ENCODE data around the gene GNAQ. TPM values are rescaled to one million over a fixed set of nuclear protein-coding genes. Genes with fewer than 3 reads are reported as not detected.
A peak's percentile ranks its signal among the peaks of the same experiment; 100 is the strongest.

GNAQ gene
- total and polyA plus RNA-seq, 10 donors: 4.4 to 52.3 (median 31.2) TPM

- no peak overlapping the region for H3K4me3 ChIP-seq
- DNase-seq: no peak
- TF ChIP-seq POLR2A (IDR thresholded peaks at IDR 0.05) (no peak), POLR2AphosphoS5 (IDR thresholded peaks at IDR 0.05) (no peak)
- TF ChIP-seq, protein P1, sequence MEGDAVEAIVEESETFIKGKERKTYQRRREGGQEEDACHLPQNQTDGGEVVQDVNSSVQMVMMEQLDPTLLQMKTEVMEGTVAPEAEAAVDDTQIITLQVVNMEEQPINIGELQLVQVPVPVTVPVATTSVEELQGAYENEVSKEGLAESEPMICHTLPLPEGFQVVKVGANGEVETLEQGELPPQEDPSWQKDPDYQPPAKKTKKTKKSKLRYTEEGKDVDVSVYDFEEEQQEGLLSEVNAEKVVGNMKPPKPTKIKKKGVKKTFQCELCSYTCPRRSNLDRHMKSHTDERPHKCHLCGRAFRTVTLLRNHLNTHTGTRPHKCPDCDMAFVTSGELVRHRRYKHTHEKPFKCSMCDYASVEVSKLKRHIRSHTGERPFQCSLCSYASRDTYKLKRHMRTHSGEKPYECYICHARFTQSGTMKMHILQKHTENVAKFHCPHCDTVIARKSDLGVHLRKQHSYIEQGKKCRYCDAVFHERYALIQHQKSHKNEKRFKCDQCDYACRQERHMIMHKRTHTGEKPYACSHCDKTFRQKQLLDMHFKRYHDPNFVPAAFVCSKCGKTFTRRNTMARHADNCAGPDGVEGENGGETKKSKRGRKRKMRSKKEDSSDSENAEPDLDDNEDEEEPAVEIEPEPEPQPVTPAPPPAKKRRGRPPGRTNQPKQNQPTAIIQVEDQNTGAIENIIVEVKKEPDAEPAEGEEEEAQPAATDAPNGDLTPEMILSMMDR (IDR thresholded peaks at IDR 0.05 in 8 of 11, conservative IDR thresholded peaks at IDR 0.05 in 3 of 11): no peak
- H3K4me1 ChIP-seq: peaks cover 0 to 20% (median 0%) of the 10 kb centered on the region in 6 donors
- peaks cover 0 to 3% (median 0%) of the 10 kb centered on the region in 7 donors for H3K27me3 ChIP-seq (replicated peaks in 1 of 7)
- WGBS, 5 donors: 83 to 92% (median 84%) methylated on average over 3 of the region's 3 CpGs
- H3K27ac ChIP-seq: no peak overlapping the region
- H3K36me3 ChIP-seq: no peaks in the 10 kb centered on the region
- peaks cover 0 to 3% (median 0%) of the 10 kb centered on the region in 8 donors for H3K9me3 ChIP-seq
- intact Hi-C loops (cut with DNase I; ENCODE audit: low total_unique reads): no loop called here
These were observed 260.4 kb downstream of the GNAQ start for GRCh38 chr9:77771171-77771570.

DNA sequence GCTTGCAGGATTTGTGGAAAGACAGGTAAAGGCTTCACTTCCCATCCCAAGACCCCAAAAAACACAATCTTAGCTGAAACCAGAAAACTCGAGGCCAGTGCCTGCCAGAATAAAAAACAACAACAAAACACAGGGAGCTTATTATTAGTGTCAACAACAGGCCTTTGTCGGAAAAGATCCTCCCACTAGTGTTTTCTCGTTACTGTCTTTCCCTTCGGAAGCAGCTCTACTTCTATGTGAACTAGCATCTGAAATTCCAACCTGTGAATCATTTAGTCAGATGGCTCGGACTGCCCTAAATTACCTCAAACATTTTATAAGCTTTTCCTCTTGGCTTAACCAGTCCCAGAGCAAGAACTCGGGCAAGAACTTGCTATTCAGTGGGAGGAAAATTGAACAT is 261.3 kb downstream of the GNAQ start:
- peaks cover 0 to 21% (median 1%) of the 10 kb centered on the region in 6 donors for H3K4me1 ChIP-seq
- peaks cover 0 to 3% (median 0%) of the 10 kb centered on the region in 7 donors for H3K27me3 ChIP-seq (replicated peaks in 1 of 7)
- no peaks in the 10 kb centered on the region for H3K36me3 ChIP-seq
- no peak overlapping the region for H3K27ac ChIP-seq
- intact Hi-C loops (cut with DNase I; ENCODE audit: low total_unique reads): no loop called here
- no peaks in the 10 kb centered on the region for H3K9me3 ChIP-seq
- TF ChIP-seq POLR2AphosphoS5 (IDR thresholded peaks at IDR 0.05) (no peak), POLR2A (IDR thresholded peaks at IDR 0.05) (no peak)
- TF ChIP-seq, protein P1 (IDR thresholded peaks at IDR 0.05 in 8 of 11, conservative IDR thresholded peaks at IDR 0.05 in 3 of 11): no peak
- DNase-seq: no peak
- H3K4me3 ChIP-seq: no peak overlapping the region
- 89 to 94% (median 90%) methylated on average over 6 of the region's 6 CpGs for WGBS, 5 donors

- WGBS, 5 donors: 38 to 54% (median 47%) methylated on average over 5 of the region's 5 CpGs
- Histone ChIP-seq H3K9me3 (no peaks in the 10 kb centered on the region), H3K4me1 (peaks cover 0 to 24% (median 2%) of the 10 kb centered on the region in 6 donors), H3K4me3 (no peak overlapping the region), H3K27ac (peak overlapping the region in 1 of 8 donors; percentile 32), H3K27me3 (replicated peaks in 1 of 7) (peaks cover 0 to under 1% (median 0%) of the 10 kb centered on the region in 7 donors), H3K36me3 (no peaks in the 10 kb centered on the region)
- intact Hi-C loops (cut with DNase I; ENCODE audit: low total_unique reads): no loop called here
- peak; percentile 56 for DNase-seq
- TF ChIP-seq POLR2AphosphoS5 (IDR thresholded peaks at IDR 0.05): no peak
- no peak for TF ChIP-seq POLR2A (IDR thresholded peaks at IDR 0.05)
- TF ChIP-seq, protein P1 (IDR thresholded peaks at IDR 0.05 in 8 of 11, conservative IDR thresholded peaks at IDR 0.05 in 3 of 11): no peak
These were observed 262.4 kb downstream of the GNAQ start for GRCh38 chr9:77769246-77769645.

- no peak overlapping the region for H3K27ac ChIP-seq
- intact Hi-C loops (cut with DNase I; ENCODE audit: low total_unique reads): no loop called here
- DNase-seq: no peak
- H3K36me3 ChIP-seq: no peaks in the 10 kb centered on the region
- no peaks in the 10 kb centered on the region for H3K9me3 ChIP-seq
- H3K4me3 ChIP-seq: no peak overlapping the region
- TF ChIP-seq POLR2AphosphoS5 (IDR thresholded peaks at IDR 0.05) (no peak), POLR2A (IDR thresholded peaks at IDR 0.05) (no peak)
- TF ChIP-seq, protein P1 (IDR thresholded peaks at IDR 0.05 in 8 of 11, conservative IDR thresholded peaks at IDR 0.05 in 3 of 11): no peak
- H3K4me1 ChIP-seq: peaks cover 0 to 24% (median 2%) of the 10 kb centered on the region in 6 donors
- 73 to 93% (median 86%) methylated on average over 3 of the region's 3 CpGs for WGBS, 5 donors
- no peaks in the 10 kb centered on the region for H3K27me3 ChIP-seq (replicated peaks in 1 of 7)
These were observed 265.0 kb downstream of the GNAQ start for GRCh38 chr9:77766587-77766986.
